ENCODE results near the gene NUP42. TPM values are rescaled to one million over a fixed set of nuclear protein-coding genes. Genes with fewer than 3 reads are reported as not detected.

The NUP42 gene
- total RNA-seq, 1 donor from 2014 or later = 38.4 TPM

GRCh38 chr7:23249486-23249885 lies 67.6 kb downstream of the NUP42 start:
- no peaks in the 10 kb centered on the region for H3K9me3 Mint-ChIP-seq
- H3K4me1 Mint-ChIP-seq (ENCODE audit: unreplicated experiment) = no peaks in the 10 kb centered on the region
- DNase-seq (ENCODE audit: extremely low spot score, unreplicated experiment) = no peak
- no peak overlapping the region for H3K27ac Mint-ChIP-seq
- H3K4me3 Mint-ChIP-seq = no peak overlapping the region
- TF ChIP-seq, protein P1, sequence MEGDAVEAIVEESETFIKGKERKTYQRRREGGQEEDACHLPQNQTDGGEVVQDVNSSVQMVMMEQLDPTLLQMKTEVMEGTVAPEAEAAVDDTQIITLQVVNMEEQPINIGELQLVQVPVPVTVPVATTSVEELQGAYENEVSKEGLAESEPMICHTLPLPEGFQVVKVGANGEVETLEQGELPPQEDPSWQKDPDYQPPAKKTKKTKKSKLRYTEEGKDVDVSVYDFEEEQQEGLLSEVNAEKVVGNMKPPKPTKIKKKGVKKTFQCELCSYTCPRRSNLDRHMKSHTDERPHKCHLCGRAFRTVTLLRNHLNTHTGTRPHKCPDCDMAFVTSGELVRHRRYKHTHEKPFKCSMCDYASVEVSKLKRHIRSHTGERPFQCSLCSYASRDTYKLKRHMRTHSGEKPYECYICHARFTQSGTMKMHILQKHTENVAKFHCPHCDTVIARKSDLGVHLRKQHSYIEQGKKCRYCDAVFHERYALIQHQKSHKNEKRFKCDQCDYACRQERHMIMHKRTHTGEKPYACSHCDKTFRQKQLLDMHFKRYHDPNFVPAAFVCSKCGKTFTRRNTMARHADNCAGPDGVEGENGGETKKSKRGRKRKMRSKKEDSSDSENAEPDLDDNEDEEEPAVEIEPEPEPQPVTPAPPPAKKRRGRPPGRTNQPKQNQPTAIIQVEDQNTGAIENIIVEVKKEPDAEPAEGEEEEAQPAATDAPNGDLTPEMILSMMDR (conservative IDR thresholded peaks at IDR 0.05) = no peak
- peaks cover 47% of the 10 kb centered on the region for H3K27me3 Mint-ChIP-seq
- no peaks in the 10 kb centered on the region for H3K36me3 Mint-ChIP-seq

Other genes with a start within 250 kb of the NUP42 start
- 26.7 and 32.9 TPM in 2 replicates for gene HYCC1, start 167.9 kb upstream of the NUP42 start, total RNA-seq (ENCODE audit: low replicate concordance)
- gene KLHL7, start 76.3 kb upstream of the NUP42 start, total RNA-seq (ENCODE audit: low replicate concordance) = 34.0 and 44.3 TPM in 2 replicates
- 7.0 and 13.3 TPM in 2 replicates for gene GPNMB, start 64.7 kb downstream of the NUP42 start, total RNA-seq (ENCODE audit: low replicate concordance)
- 50.0 and 50.5 TPM in 2 replicates for gene MALSU1, start 117.3 kb downstream of the NUP42 start, total RNA-seq (ENCODE audit: low replicate concordance)

Data from type B pancreatic cell (in vitro differentiated cells).